ENCODE measurements around the gene SCYL3. TPM values are rescaled to one million over a fixed set of nuclear protein-coding genes. Genes with fewer than 3 reads are reported as not detected.

The SCYL3 gene, protein sequence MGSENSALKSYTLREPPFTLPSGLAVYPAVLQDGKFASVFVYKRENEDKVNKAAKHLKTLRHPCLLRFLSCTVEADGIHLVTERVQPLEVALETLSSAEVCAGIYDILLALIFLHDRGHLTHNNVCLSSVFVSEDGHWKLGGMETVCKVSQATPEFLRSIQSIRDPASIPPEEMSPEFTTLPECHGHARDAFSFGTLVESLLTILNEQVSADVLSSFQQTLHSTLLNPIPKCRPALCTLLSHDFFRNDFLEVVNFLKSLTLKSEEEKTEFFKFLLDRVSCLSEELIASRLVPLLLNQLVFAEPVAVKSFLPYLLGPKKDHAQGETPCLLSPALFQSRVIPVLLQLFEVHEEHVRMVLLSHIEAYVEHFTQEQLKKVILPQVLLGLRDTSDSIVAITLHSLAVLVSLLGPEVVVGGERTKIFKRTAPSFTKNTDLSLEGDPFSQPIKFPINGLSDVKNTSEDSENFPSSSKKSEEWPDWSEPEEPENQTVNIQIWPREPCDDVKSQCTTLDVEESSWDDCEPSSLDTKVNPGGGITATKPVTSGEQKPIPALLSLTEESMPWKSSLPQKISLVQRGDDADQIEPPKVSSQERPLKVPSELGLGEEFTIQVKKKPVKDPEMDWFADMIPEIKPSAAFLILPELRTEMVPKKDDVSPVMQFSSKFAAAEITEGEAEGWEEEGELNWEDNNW
- total RNA-seq: 12.0 TPM
- long read RNA-seq, full-length matches to known transcripts: 6 of 10 reads
- long read RNA-seq, partial matches to known transcripts: 0 of 10 reads
- long read RNA-seq, other reads (novel, unspliced or antisense): 4 of 10 reads

DNA sequence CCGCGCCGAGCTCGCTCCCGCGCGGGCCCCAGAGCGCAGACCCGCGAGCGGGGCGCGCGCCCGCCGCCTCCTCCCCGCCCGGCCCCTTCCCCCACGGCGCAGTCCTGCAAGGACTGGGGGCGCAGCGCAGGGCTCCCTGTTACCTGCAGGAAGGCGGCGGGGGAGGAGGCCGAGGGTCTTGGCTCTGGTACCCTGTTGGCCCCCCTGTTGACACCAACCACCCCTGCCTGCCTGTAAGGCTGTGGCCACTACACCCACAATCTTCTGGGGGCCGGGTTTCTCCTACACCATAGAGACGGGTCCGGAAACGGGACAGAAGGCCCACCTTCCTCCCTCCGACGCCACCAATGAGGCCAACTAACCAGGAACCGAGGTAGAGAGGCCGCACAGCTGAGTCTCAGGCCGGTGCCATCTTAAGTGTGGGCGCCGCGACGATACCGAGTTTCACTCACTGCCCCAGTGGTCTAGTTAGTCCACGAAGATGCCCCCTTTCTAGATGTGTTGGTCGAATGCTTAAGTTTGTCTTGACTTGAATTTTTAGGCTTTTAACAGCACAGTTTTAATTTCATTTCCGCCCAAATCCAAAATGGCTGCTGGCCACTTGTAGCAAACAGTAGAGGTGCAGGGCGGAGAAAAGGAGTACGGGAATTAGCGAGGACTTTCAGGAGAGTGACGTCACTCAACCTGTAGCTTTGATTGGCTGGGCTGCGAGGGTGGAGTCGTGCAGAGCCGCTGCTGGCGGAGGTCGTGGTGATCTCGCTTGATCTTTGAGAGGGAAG lies at the start of gene SCYL3:
Gene SCYL3, minus strand, starts transcription at position 252 of the 779 bp plus-strand sequence. CDS start 5,056 bp downstream, outside the sequence.
- Histone ChIP-seq H3K4me1 (peaks cover 27% of the 10 kb centered on the region), H3K9me3 (no peaks in the 10 kb centered on the region), H3K4me3 (peak within 1 kb of the TSS; percentile 83), H3K27me3 (no peaks in the 10 kb centered on the region), H3K36me3 (no peaks in the 10 kb centered on the region), H3K27ac (peak within 1 kb of the TSS; percentile 99)
- intact Hi-C loops (cut with DNase I): no loop called here
- TF ChIP-seq, protein P1, sequence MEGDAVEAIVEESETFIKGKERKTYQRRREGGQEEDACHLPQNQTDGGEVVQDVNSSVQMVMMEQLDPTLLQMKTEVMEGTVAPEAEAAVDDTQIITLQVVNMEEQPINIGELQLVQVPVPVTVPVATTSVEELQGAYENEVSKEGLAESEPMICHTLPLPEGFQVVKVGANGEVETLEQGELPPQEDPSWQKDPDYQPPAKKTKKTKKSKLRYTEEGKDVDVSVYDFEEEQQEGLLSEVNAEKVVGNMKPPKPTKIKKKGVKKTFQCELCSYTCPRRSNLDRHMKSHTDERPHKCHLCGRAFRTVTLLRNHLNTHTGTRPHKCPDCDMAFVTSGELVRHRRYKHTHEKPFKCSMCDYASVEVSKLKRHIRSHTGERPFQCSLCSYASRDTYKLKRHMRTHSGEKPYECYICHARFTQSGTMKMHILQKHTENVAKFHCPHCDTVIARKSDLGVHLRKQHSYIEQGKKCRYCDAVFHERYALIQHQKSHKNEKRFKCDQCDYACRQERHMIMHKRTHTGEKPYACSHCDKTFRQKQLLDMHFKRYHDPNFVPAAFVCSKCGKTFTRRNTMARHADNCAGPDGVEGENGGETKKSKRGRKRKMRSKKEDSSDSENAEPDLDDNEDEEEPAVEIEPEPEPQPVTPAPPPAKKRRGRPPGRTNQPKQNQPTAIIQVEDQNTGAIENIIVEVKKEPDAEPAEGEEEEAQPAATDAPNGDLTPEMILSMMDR (IDR thresholded peaks at IDR 0.05): no peak
- ATAC-seq (peak; percentile 96), DNase-seq (peak; percentile 95)

DNA sequence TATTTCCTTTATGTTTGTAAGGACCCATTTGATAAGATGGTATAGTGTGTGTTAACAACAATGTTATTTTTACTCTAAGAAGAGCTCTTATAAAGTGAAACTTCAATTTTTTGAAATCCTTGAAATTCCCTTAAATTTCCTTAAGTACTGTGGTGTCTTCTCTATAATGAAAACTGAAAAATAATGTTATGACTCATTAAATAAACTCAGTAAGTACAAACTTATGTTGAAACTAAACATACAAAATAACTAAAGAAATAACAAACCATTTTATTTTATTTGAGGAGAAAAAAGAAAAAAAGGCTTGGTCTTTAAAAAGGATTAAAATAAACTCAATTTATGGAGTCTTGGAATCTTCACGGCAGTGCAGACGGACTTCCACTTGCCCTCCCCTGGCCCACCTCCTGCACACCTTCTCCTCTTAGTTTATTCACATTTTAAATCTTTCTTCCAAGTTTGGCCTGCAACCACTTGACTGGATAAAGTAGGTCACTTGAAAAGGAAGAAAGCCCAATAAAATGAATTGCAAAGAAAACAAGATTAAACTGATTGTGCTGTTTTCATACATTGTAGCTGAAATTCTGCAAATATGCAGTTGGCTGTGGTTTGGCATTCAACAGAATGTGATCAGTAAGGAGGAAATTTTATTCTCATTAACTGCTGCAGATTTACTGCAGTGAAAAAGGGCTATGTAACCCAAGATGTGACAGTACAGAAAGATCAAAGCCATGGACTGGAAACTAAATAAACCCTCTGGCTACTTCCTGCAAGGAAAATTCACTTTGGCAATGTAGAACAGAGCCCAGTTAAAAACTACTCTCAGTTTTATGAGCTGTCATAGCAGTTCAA lies 48.5 kb upstream of the SCYL3 start:
- Histone ChIP-seq H3K4me3 (no peak overlapping the region), H3K9me3 (no peaks in the 10 kb centered on the region), H3K4me1 (no peaks in the 10 kb centered on the region), H3K27ac (no peak overlapping the region), H3K36me3 (no peaks in the 10 kb centered on the region), H3K27me3 (no peaks in the 10 kb centered on the region)
- TF ChIP-seq, protein P1 (IDR thresholded peaks at IDR 0.05): no peak
- ATAC-seq (no peak), DNase-seq (no peak)
- intact Hi-C loops (cut with DNase I): no loop called here

DNA sequence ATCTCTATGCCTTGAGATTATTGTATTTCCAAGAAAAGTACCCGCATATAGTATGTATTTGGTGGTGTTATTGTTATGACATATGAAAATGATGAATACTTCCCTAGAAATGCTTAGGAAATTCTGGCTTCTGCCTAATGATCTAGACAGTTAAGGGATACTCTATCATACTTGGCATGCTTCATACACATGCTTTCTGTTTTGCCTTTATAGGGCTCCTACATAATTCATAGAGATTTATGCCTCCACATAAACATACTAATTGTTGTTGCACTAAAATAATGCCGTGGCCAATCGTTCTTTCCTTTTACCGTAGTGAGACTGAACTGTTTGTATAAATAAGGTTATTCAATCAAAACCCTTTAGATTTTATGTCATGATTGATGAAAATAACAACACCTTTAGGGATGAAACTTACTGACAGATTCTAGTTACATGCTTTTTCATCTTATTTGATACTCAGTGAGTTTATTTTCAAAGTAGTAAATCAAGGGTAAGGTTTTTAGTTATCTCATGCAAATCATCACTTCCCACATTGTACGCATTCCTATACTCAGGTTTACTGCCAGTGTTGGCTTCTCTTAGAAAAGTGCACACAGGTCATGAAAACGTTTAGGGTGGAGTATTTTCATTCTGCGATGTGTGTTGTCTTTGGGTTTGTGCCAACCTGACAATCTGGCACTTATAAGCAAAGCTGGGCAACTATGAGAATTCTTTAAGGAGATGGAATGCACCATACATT lies 40.5 kb upstream of the SCYL3 start:
- intact Hi-C loops (cut with DNase I): no loop called here
- DNase-seq: no peak
- no peak overlapping the region for H3K27ac ChIP-seq

DNA sequence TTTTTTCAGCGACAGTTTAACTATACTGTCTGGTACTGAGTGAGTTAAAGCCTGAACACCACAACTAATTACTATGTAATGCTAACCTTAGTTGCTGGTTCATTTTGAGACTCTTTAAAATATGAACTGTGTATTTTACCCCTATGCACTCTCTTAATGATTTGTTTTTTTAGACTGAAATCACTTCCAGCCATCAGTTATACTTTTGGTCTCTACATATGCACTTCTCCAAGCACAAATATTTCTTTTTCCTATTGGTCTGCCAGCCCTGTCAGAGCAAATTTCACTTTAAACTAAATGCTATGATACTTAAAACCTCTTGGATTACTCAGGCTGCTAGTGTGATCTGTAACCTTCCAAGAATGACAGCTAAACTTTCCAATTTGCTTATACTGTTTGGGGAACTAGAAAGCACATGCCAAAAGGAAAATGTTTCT lies 38.1 kb upstream of the SCYL3 start:
- Histone ChIP-seq H3K27ac (no peak overlapping the region), H3K9me3 (no peaks in the 10 kb centered on the region), H3K4me3 (no peak overlapping the region), H3K4me1 (no peaks in the 10 kb centered on the region), H3K36me3 (no peaks in the 10 kb centered on the region), H3K27me3 (no peaks in the 10 kb centered on the region)
- DNase-seq (no peak), ATAC-seq (no peak)
- TF ChIP-seq, protein P1 (IDR thresholded peaks at IDR 0.05): no peak
- intact Hi-C loops (cut with DNase I): no loop called here

More for the DNA sequence above, 40.5 kb upstream of the SCYL3 start:
- Histone ChIP-seq H3K9me3 (no peaks in the 10 kb centered on the region), H3K27me3 (no peaks in the 10 kb centered on the region), H3K4me1 (no peaks in the 10 kb centered on the region), H3K36me3 (no peaks in the 10 kb centered on the region), H3K4me3 (no peak overlapping the region)
- TF ChIP-seq, protein P1 (IDR thresholded peaks at IDR 0.05): no peak
- ATAC-seq: no peak
